ENCODE results near the gene NAA10.

The NAA10 gene

DNA sequence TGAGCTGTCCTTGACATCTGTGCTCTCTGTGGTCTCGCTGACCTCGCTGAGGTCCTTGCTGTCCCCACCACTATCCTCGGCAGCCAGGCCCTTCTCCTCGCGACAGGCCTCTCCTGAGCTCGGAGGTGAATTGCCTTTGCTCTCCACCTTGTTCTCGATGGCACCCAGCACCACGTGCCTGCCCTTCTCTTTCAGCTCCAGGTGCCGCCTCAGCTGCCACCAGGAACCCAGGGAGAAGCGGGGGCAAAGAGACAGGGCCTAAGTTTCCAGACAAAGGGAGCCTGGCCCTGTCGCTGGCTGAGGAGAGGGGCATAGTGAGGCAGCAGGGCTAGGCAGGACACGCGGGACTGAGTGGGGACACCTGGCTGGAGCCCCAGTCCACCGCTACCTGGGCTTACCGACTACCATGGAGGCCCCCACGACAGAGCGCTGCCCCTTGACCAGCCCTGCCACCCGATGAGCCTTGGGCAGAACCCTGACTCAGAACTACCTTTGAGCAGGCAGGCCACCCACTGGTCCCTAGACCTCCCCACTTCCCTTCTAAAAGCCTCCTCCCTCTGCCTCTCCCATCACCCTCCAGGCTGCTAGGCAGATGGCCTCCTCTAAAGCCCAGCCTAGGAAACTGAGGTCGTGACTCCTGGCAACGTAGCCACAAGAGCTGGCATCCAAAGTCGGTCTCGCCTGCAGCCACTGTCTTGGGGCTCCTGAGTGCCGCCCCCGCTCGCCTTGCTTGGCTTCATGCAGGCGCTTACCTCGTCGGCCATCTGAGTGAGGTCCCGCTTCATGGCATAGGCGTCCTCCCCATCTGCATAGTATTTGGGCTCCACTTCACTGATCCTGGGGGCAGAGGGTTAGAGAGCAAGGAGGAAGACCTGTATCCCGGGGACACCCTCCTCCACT is 4.6 kb downstream of the NAA10 start:
- no peak for DNase-seq (ENCODE audit: low read depth in 3 of 3, low spot score in 1 of 3)

DNA sequence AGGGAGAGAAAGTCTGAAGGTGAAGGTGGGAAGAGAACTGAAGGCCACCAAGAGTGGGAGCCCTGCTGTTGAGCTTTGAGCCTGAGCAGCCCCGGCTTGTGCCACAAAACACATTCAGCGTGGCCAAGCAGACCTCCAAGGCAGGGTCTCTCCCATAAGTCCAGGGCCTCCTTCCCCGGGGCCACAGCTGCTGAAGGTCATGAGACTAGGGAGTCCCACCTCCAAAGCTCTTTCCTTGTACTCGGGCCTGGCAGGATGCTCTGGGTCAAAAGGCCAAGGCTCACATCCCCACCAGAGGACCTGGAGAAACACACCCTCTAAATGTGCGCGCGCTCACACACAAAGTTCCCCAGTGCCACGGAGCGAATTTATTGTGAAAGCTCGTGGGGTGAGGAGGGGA is 5.3 kb downstream of the NAA10 start:
- no peak for DNase-seq (ENCODE audit: low read depth in 3 of 3, low spot score in 1 of 3)

DNA sequence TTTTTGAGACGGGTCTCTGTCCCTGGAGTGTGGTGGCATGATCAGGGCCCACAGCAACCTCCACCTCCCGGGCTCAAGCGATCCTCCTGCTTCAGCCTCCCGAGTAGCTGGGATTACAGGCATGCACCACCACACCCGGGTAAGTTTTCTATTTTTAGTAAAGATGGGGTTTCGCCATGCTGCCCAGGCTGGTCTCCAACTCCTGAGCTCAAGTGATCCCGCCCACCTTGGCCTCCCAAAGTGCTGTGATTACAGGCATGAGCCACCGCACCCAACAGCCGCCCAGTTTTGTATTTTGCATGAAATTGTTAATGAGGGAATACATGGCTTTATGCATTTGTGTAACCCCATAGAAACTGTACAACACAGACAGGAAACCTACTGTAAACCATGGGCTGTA is 6.0 kb downstream of the NAA10 start:
- DNase-seq (ENCODE audit: low read depth in 3 of 3, low spot score in 1 of 3): no peak

DNA sequence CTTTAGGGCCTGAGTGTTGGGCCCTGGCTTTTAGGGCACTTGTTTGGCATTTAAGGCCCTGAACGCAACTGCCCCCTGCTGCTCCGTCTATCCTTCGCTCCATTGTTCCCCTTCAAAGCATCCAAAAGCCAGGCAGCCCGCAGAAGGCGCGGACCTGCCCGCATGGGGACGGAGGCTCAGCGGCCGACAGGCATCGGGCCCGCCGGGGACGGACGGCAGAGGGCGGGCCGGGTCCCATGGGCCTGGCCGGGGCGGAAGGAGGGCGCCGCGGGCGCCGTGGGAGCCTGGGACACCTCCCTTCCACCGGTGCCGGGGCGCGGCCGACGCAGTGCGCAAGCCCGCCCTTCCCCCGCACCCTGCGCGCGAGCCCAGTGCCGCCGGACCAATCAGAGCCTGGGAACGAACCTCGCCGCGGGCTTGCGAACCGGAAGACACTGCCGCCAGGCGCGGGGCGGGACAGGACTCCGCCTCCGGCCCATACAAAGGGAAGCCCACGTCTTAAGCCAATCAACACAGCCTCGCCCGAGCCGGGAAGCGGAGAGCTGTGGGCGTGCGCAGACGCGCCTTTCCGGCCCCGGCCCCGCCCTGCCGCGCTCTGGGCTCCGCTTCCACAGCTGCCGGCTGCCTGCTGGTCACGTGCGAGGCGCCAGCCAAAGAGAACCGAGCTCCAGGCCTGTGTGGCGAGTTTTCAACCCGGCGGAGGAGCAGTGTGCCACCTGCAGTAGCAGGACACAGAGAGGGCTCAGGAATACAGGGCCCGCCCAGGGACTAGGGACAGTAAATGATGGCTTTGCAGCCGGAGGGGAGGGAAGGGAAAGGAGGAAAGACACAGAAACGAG is 6.7 kb downstream of the NAA10 start:
- peak; percentile 76 to 93 (median 90) for DNase-seq (ENCODE audit: low read depth in 3 of 3, low spot score in 1 of 3)

DNA sequence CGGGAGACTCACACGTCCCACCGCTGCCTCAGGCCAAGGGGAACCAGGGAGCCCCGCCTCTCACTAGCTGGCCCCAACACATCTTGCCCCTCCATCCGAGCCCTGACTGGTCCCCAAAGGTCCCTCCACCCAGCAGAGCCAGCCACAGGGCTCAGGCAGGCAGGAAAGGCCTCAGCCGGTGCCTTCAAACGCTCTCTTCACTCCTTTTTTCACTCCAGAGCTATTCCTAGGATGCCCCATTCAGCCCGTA is 7.2 kb downstream of the NAA10 start:
- no peak for DNase-seq (ENCODE audit: low read depth in 3 of 3, low spot score in 1 of 3)

DNA sequence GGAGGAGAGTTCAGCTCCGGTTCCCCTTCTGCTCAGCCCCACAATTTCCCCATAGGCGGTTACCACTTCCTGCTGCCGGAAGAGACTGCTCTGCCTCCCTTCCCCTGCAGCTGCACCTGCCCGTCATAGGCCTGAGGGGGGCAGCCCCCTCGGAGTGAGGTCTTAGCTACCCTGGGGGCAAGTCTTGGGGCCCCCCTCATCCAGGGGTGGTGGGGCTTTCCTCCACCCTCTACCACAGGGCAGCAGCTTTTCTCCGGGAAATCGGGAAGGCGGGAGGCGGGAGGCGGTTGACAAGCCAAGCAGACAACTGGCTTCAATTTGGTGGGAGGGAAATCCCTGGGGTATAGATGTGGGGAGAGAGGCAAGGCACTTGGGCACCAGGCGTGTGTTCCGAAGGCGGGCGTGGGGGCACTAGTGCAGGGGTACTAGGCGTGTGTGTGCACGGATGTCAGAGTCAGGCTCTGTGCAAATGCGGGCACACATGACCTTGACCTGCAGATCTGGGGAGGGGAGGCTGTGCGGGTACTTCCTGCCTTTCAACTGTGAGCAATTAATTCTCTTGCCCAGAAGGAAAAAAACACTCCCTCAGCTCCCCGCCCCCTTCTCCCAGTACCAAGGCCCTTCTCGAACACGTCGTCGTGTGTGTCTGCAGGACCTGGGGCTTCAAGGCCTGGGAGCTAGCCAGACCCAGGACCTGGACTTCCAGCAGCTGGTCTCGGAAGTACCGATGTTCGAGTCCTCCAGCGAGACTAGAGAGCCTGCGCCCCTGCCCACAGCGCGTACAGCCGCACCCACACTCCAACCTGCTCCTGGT is 7.8 kb downstream of the NAA10 start:
- peak in 2 of 3 donors; percentile 49 to 55 for DNase-seq (ENCODE audit: low read depth in 3 of 3, low spot score in 1 of 3)

DNA sequence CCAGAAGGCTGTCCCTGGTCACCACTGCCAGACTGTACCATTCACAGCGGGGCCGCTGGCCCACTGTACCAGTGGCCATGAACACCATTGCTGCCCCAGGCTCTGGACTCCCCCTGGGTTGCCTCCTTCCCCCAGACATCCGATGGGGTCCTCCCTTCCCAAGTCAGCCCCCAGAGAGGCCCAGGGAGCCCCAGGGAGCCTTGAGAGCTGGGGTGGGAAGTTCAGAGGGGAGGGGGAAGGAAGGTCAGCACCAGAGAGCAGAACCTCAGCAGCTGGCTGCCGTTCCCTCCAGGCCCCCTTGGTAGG is 8.3 kb downstream of the NAA10 start:
- no peak for DNase-seq (ENCODE audit: low read depth in 3 of 3, low spot score in 1 of 3)

DNA sequence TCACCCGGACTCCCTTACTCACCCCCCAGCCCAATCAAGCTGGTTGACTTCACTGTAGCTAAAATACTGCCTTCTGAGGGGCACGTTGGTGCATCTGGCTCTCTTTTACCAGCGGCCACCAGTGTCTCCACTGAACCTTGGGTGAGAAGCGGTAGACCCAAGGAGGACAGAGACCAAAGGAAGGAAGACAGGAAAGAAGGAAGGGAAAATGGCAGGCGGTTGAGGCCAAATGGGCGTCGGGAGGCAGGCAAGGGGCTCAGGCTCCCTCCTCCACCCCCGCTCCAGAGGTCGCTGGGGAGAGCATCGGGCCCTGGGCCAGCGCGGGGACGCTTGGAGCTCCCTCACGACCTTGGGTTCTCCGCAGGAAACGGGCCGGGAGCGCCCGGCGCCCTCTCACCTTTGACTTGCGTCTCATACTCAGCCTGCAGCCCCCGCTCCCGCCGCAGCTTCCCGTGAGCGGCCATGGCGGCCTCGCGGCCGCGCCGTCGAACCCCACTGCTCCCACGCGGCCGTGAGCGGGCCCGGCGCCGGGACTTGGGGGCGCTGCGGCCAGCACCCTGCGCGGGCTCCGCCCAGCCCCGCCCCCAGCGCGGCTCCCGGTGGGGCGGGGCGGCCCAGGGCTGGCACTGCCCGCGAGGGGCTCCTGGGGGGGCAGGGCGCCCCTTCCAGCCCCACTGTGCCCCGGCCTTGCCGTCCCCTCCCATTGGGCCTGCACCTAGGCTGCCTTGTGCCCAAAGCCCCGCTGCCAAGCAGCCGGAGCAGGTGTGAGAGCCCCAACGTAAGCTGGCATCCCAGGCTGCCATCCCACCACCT is 8.9 kb downstream of the NAA10 start, which contains the start of gene ARHGAP4:
TSS of gene ARHGAP4 (minus strand) at position 526 of the 813 bp plus-strand sequence. CDS start at position 464, 62 bp downstream.
- no peak for DNase-seq (ENCODE audit: low read depth in 3 of 3, low spot score in 1 of 3)

DNA sequence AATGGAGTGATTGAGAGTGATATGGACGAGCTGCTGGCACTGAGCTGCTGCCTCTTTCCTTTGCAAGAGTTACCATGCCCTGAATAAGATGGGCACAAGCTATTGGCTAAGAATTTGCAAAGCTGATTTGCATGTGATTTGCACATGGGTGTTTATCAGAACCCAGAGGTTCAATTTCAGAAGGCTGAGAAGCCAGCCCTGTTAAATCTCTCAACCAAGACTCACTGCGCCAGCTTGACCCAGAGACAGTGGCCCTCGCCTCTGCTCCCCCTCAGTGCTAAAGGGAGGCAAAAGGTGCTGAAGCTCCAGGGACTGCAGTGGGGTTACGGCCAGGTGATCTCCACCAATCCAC is 9.5 kb downstream of the NAA10 start:
- no peak for DNase-seq (ENCODE audit: low read depth in 3 of 3, low spot score in 1 of 3)

DNA sequence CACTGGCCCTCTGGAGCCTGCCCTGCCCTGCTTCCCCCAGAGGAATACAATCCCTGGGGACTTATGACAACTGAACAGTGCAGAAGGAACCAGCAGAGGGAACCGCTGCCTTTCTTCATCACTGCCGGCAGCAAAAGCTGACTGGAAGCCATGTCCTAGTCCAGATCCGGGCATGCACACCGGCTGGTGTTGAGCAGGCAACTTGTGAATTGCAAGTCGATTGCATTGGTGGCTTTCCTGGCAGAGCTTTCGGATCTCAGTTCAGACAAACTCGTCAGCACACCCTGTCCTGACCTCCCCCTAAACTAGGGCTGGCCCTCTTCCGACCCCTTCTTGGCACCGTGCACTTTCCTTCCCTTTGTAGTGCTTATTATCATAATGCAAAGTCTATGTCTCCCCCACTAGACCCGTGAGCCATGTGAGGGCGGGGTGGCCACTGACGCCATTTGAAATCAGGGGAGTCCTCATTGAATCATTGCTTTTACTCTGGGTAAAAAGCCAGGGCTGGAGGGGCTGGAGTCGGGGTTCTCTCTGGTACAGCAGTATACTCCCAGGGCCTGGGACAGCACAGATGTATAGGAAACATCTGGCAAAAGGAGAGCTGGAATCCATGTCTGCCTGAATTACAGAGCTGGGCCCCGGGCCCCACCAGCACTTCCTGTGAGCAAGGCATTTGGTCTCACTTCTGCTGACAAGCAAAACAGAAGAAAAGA is 10.5 kb downstream of the NAA10 start:
- DNase-seq (ENCODE audit: low read depth in 3 of 3, low spot score in 1 of 3): no peak

DNA sequence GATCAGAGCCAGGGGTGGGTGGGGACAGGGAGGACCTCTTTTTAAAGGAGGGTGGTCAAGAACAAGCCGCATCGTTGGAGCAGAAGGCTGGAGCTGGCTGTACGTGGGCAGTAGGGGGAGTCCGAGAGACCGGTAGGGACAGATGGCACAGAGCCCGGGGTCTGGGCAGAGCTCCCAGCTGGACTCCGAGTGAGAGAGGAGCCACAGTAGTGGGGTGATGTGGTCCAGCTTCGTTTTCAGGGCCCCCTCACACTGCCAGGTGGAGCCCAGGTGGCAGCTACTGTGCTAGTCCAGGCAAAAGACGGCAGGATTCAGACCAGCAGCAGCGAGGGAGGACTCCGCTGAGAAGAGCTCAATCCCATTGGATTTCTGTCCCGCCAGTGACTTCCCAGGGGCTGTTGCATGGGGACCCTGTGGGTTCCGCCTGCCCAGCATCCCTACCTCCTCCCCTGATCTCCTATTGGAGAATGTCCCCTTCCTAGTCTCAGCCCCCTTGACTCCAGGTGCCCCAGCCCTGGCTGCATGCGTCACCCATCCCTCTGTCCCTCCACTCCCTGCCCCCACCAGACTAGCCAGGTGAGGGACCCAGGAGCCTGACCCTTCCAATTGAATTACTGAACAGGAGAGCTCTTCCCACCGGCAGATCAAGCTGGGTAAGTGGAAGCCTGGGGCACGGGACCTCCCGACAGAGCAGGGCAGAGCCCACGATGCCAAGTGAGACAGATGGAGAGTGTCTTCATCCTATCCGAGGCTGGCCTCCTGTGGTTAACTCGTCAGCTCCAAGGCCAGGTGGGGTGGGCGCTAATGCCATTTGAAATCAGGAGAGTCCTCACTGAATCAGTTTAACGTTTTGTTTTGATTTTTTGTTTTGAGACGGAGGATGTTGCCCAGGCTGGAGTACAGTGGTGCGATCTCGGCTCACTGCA is 11.6 kb downstream of the NAA10 start:
- no peak for DNase-seq (ENCODE audit: low read depth in 3 of 3, low spot score in 1 of 3)

DNA sequence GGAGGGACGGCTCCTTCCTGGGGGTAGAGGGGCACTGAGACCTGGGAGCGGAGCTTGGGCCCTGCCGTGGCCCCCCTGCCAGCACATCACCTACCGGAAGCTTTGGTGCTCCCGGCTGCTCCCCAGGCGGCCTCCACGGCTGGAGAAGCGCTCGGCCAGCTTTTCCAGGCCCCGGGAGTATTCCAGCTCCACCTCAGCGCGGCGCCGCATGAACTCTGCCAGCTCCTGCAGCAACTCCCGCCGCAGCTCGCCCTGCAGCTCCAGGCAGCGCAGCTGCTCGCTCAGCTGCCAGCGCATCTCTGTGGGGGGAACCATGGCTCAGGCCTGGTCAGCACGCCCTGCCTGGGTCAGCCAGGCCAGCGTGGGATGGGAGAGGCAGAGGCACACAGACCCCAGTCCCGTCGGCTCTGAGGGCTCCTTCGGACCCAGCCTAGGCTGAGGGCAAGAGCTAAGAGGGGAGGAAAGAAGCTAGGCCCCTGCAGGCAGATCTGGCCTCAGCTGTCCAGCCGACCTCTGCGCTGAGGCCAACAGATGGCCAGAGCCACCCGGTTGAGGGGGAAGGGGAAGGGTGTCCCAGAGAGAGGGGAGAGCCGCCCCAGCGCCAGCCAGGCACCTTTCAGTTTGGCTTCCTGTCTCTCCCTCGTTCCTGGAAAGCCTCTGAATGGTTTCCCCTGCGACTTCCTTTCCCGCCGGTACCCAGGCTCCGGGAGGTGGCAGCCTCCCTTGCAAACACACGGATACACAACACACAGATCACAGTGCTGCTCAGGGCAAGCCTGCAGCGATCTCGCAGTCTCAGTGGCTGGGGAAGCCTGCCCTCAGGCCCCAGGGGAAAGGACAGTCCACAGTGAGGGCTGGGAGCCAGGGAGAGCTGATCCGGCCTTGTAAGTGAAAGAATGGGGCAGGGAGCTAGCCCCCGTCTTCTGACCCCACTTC is 13.1 kb downstream of the NAA10 start:
- DNase-seq (ENCODE audit: low read depth in 3 of 3, low spot score in 1 of 3): no peak

DNA sequence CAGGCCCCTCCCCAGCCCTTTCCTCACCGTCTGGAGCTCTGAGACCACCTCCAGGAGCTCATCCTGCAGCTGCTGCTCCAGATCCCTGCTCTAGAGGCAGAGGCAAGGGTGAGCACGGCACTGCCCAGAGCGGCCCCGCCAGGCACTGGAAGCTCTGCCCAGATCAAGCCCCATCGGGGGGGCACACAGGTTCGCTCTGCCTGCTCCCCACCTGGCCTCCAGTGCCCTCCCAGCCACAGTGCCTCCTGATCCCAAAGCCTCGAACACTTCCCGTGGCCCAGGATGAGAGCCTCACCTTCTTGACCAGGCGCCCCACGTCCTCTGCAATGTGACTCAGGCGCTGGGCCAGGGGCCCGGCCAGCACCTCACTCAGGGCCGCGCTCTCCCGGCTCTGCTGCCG is 13.8 kb downstream of the NAA10 start:
- no peak for DNase-seq (ENCODE audit: low read depth in 3 of 3, low spot score in 1 of 3)

DNA sequence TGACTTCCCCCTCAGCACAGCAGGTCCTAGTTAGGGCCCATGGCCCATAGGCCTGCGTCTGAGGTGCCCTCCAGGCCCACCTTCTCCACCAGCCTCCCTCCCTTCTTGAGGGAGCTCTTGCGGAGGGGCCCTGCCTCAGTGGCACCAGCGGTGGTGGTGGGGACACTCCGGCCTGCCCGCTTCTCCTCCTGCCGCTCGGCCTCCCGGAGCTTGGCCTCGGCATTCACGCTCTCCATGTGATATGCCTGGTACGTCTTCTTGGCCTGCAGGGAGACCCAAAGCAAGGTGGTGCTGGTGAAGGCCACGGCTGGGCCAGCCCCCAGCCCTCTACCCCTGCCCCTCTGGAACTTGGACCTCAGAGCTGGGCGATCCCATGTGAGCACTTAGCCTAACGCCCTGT is 14.3 kb downstream of the NAA10 start:
- DNase-seq (ENCODE audit: low read depth in 3 of 3, low spot score in 1 of 3): no peak

DNA sequence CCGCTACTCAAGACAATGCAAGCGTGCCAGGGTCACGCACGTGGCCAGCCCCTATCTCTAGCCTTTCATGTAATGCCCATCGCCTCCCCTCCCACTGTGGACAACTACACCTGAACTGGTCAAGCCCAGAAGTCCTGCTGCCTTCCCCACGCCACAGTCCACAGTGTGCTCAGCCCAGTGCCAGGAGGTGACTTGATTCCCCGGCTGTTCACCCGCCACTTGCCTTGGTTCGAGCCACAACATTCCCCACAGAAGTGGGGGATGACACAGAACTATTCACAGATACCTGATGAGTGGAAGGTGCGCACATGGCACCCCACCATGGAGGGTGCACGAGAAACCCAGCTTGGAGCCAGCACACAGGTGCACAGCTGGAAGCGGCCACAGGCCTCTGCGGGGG is 15.6 kb downstream of the NAA10 start:
- DNase-seq (ENCODE audit: low read depth in 3 of 3, low spot score in 1 of 3): no peak

DNA sequence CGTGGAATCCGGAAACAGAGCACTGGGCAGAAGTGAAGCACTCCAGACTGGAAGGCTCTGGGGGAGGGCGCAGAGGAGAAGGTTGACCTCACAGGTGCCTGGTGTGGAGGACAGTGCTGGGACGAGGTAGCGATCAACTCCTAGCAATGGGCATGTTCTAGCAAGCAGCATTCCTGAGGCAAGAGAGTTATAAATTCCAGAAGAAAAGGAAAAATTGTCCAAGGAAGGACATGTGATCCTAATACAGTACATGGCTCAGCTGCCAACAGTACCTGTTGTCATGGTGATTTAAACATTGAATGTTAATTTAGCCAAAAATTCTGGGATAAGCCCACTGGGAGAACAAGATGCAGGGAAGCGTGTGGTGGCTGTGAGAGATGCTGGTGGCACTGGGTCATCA is 17.0 kb downstream of the NAA10 start:
- no peak for DNase-seq (ENCODE audit: low read depth in 3 of 3, low spot score in 1 of 3)

DNA sequence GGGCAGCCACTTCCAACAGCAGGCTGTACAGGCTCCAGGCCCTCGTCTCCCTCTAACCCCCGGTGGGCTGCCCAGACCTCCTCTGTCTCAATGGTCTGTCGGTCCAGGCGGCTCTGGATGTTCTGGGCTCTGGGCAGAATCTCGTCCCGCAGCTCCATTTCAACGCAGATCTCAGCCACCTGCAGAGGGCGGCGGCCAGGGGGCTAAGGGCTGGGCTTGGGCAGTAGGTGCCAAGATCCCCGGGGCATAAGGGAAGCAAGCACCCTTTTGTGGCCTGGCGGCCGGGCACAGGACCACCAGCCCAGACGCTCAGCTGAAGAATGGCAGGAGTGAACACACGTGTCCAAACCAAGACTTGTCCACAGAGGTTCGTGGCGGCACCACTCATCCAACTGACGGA is 21.1 kb downstream of the NAA10 start:
- DNase-seq (ENCODE audit: low read depth in 3 of 3, low spot score in 1 of 3): no peak

DNA sequence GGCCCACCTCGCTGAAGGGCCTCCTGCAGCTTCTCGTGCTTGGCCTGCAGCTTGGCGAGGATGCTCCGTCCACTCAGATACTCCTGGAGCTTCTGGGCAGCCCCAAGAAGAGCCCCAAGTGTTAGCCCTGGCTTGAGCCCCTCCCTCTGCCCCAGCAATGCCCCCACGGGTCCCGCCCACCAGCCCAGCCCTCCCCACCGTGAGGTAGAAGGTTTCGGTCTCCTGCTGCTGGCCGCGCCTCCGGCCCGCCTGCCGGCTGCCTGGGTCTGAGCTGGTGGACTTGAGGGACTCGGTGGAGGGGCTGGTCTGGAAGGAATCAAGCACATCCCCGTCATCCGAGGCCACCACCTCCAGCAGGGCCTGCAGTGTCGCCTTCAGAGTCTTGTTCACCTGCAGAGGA is 21.6 kb downstream of the NAA10 start:
- DNase-seq (ENCODE audit: low read depth in 3 of 3, low spot score in 1 of 3): no peak
